Tibial nerve (tissue), 4 donors: ENCODE results near the gene EVI2B.

Experiments used
- CTCF ChIP-seq, 5 experiments: fragments of 200-600 bp in 3 of 5; fragments of 450-650 bp in 2 of 5; sonication (generic) in 3 of 5; IDR thresholded peaks; one replicate each; pipeline ENCODE4 v1.5.1; 2016 to 2019; ENCODE audit warnings: antibody characterized with exemption in 5 of 5, mild to moderate bottlenecking in 3 of 5, moderate library complexity in 2 of 5
- EP300 ChIP-seq, 2 donors: sonication (generic); formaldehyde crosslinking; IDR thresholded peaks; one replicate each; pipeline ENCODE4 v1.6.1; 2017; ENCODE audit warnings: antibody characterized with exemption in 2 of 2, mild to moderate bottlenecking in 1 of 2
- POLR2A ChIP-seq, 2 donors: fragments of 450-650 bp; IDR thresholded peaks; one replicate each; pipeline ENCODE4 v1.6.1; 2017; ENCODE audit warnings: antibody characterized with exemption in 2 of 2, mild to moderate bottlenecking in 2 of 2, moderate library complexity in 2 of 2

- TF ChIP-seq POLR2A (IDR thresholded peaks at IDR 0.05) (no peak), CTCF (IDR thresholded peaks at IDR 0.05) (no peak), EP300 (IDR thresholded peaks at IDR 0.05) (no peak)
Measured at GRCh38 chr17:31279401-31279800, 34.5 kb downstream of the EVI2B start.
